ENCODE measurements around the gene ZNF556. TPM values are rescaled to one million over a fixed set of nuclear protein-coding genes. Genes with fewer than 3 reads are reported as not detected.

The ZNF556 gene
- total and polyA plus RNA-seq, 4 donors, result 0.02 to 0.09 TPM; not detected in 2

- no peaks in the 10 kb centered on the region for H3K27me3 ChIP-seq (ENCODE audit: control insufficient read depth in 3 of 3, insufficient read depth in 3 of 3, low read length in 2 of 3)
- H3K4me1 ChIP-seq (ENCODE audit: control insufficient read depth in 5 of 5, insufficient read depth in 5 of 5, low read length in 5 of 5), result peaks cover 0 to 5% (median 0%) of the 10 kb centered on the region in 5 donors
- no peak for TF ChIP-seq CTCF (IDR thresholded peaks at IDR 0.05; ENCODE audit: control extremely low read depth, extremely low read depth)
- 93 to 94% methylated on average over 53 of the region's 53 CpGs for WGBS, 2 donors
- H3K27ac ChIP-seq (ENCODE audit: low read depth in 1 of 2, low read length in 1 of 2), result no peak overlapping the region
- H3K36me3 ChIP-seq (ENCODE audit: control insufficient read depth in 4 of 4, insufficient read depth in 4 of 4, low read length in 4 of 4), result peaks cover 0 to 5% (median 0%) of the 10 kb centered on the region in 4 donors
- peaks cover 0 to 3% (median under 1%) of the 10 kb centered on the region in 4 donors for H3K9me3 ChIP-seq (ENCODE audit: control insufficient read depth in 4 of 4, insufficient read depth in 3 of 4, low read length in 3 of 4)
- H3K4me3 ChIP-seq, result no peak overlapping the region
- ATAC-seq (ENCODE audit: insufficient read depth, low FRiP score) (no peak), DNase-seq (no peak)
- H3K9ac ChIP-seq (ENCODE audit: insufficient read depth in 1 of 2, low read length in 2 of 2), result no peak overlapping the region
These were observed 59.4 kb downstream of the ZNF556 start for GRCh38 chr19:2926341-2927031.

GRCh38 chr19:2927032-2927430 is 59.9 kb downstream of the ZNF556 start:
- Histone ChIP-seq H3K9me3 (ENCODE audit: control insufficient read depth in 4 of 4, insufficient read depth in 3 of 4, low read length in 3 of 4) (peaks cover 0 to 6% (median under 1%) of the 10 kb centered on the region in 4 donors), H3K4me3 (no peak overlapping the region), H3K27me3 (ENCODE audit: control insufficient read depth in 3 of 3, insufficient read depth in 3 of 3, low read length in 2 of 3) (no peaks in the 10 kb centered on the region), H3K27ac (ENCODE audit: low read depth in 1 of 2, low read length in 1 of 2) (no peak overlapping the region), H3K9ac (ENCODE audit: insufficient read depth in 1 of 2, low read length in 2 of 2) (no peak overlapping the region), H3K4me1 (ENCODE audit: control insufficient read depth in 5 of 5, insufficient read depth in 5 of 5, low read length in 5 of 5) (peaks cover 0 to 5% (median 0%) of the 10 kb centered on the region in 5 donors), H3K36me3 (ENCODE audit: control insufficient read depth in 4 of 4, insufficient read depth in 4 of 4, low read length in 4 of 4) (peaks cover 0 to 5% (median 0%) of the 10 kb centered on the region in 4 donors)
- no peak for TF ChIP-seq CTCF (IDR thresholded peaks at IDR 0.05; ENCODE audit: control extremely low read depth, extremely low read depth)
- WGBS, 2 donors, result 94 to 95% methylated on average over 18 of the region's 18 CpGs
- ATAC-seq (ENCODE audit: insufficient read depth, low FRiP score) (no peak), DNase-seq (no peak)

Other genes starting within 250 kb of the ZNF556 start
- gene GNG7, start 164.6 kb upstream of the ZNF556 start, total RNA-seq, result 1 to 10 TPM; 2.4 to 4.5 TPM
- gene GNG7, start 164.6 kb upstream of the ZNF556 start, polyA plus RNA-seq, result 1 to 10 TPM; 1.6 to 3.1 TPM
- 1 to 10 TPM in 1 of 2 donors, under 1 TPM in 1; 0.37 to 1.2 TPM for gene DIRAS1, start 146.0 kb upstream of the ZNF556 start, total RNA-seq
- gene DIRAS1, start 146.0 kb upstream of the ZNF556 start, polyA plus RNA-seq, result under 1 TPM; 0.42 to 0.73 TPM
- 10 to 100 TPM; 17.7 to 37.0 TPM for gene SLC39A3, start 127.3 kb upstream of the ZNF556 start, total RNA-seq
- gene SLC39A3, start 127.3 kb upstream of the ZNF556 start, polyA plus RNA-seq, result 10 to 100 TPM; 47.1 to 51.2 TPM
- gene SGTA, start 84.1 kb upstream of the ZNF556 start, total RNA-seq, result 10 to 100 TPM; 33.3 to 48.0 TPM
- gene SGTA, start 84.1 kb upstream of the ZNF556 start, polyA plus RNA-seq, result 10 to 100 TPM; 55.7 to 64.7 TPM
- 10 to 100 TPM; 23.8 to 70.5 TPM for gene THOP1, start 81.8 kb upstream of the ZNF556 start, total RNA-seq
- gene THOP1, start 81.8 kb upstream of the ZNF556 start, polyA plus RNA-seq, result 10 to 100 TPM; 58.7 to 71.9 TPM
- 1 to 10 TPM; 5.0 to 8.8 TPM for gene ZNF554, start 47.5 kb upstream of the ZNF556 start, total RNA-seq
- 1 to 10 TPM; 1.1 to 3.1 TPM for gene ZNF554, start 47.5 kb upstream of the ZNF556 start, polyA plus RNA-seq
- 1 to 10 TPM; 5.0 to 9.6 TPM for gene ZNF555, start 25.9 kb upstream of the ZNF556 start, total RNA-seq
- 1 to 10 TPM; 1.6 to 2.1 TPM for gene ZNF555, start 25.9 kb upstream of the ZNF556 start, polyA plus RNA-seq
- gene ZNF57, start 33.6 kb downstream of the ZNF556 start, total RNA-seq, result 1 to 10 TPM; 4.3 to 4.6 TPM
- gene ZNF57, start 33.6 kb downstream of the ZNF556 start, polyA plus RNA-seq, result 1 to 10 TPM; 4.0 to 5.5 TPM
- gene ZNF77, start 77.6 kb downstream of the ZNF556 start, total RNA-seq, result 1 to 10 TPM; 3.3 to 6.7 TPM
- gene ZNF77, start 77.6 kb downstream of the ZNF556 start, polyA plus RNA-seq, result 1 to 10 TPM; 3.0 to 3.2 TPM
- gene TLE6, start 110.2 kb downstream of the ZNF556 start, total RNA-seq, result 1 to 10 TPM; 6.3 to 8.8 TPM
- 1 to 10 TPM; 6.1 to 8.0 TPM for gene TLE6, start 110.2 kb downstream of the ZNF556 start, polyA plus RNA-seq
- gene TLE2, start 161.9 kb downstream of the ZNF556 start, total RNA-seq, result 10 to 100 TPM; 39.8 to 47.1 TPM
- gene TLE2, start 161.9 kb downstream of the ZNF556 start, polyA plus RNA-seq, result 10 to 100 TPM; 30.8 to 38.7 TPM
- gene TLE5, start 195.2 kb downstream of the ZNF556 start, total RNA-seq, result 100 to 1,000 TPM; 179 to 468 TPM
- 100 to 1,000 TPM; 352 to 797 TPM for gene TLE5, start 195.2 kb downstream of the ZNF556 start, polyA plus RNA-seq
- 10 to 100 TPM; 39.4 to 80.9 TPM for gene GNA11, start 227.0 kb downstream of the ZNF556 start, total RNA-seq
- gene GNA11, start 227.0 kb downstream of the ZNF556 start, polyA plus RNA-seq, result 10 to 100 TPM; 36.8 to 37.1 TPM

All from lung (tissue), 12 donors.